Epidermal melanocyte (primary cell): ENCODE results near the gene SREBF1.

ENCODE experiments used
- DNase-seq: peaks from one replicate; pipeline ENCODE4 v3.0.0; 2011; ENCODE audit warnings: low spot score; ENCODE audit not compliant: insufficient read length

Gene SREBF1

DNA sequence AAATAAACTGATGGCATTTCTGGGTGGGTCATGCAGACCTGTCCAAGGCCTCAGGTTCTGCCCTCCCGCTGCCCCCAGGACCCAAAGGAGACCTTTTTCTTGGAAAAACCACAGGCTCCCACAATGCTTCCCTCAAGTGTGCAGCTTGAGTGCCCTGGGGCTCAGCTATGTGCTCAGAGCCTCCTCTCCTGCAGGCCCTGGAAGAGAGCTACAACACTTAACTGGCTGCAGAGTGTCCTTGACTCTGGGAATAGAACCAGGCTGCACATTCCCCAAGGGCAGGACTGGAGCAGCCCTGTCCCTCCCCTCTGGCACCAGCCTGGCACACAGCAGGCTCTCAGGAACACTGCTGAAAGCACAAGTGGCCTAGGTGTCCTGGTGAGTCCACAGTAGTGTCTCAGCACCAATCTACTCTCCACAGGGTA, 4.8 kb upstream of the SREBF1 start:
- no peak for DNase-seq

DNA sequence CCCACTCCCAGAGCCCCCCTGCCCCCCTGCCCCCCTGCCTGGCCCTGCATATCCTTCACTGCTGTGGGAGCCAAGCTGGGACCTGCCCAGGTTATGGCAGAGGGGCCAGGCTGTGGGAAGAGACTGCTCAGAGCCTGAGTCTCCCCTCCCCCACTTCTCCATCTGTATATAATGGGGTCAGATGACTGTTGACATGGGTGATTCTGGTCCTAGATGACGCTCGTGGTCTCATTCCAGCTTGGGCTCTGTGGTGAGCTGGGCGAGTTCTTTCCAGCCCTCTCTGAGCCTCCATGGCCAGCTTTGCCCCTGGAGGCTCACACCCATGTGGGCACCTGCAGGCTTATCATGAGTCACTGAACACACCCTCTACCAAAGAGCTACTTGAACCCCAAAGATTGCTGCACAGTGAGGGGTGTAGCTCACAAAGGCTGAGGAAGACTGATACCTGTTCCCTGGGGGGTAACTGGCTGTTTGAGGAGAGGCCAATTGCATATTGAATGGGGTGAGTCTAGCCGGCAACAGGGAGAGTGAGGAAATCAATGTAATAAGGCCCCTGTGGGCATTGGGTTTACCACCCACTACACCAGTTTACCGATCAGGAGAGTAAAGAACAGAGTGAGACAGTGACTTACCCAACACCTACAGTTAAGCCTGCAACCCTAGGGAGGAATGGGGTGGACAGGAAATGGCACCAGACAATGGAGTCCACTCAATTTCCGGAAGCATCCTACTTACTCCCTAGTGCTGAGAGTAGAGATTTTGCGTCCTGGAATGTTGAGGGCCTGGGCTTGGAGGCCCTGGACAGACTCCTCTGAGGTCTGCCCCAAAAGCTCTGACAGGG, 4.2 kb upstream of the SREBF1 start:
- DNase-seq, result no peak

DNA sequence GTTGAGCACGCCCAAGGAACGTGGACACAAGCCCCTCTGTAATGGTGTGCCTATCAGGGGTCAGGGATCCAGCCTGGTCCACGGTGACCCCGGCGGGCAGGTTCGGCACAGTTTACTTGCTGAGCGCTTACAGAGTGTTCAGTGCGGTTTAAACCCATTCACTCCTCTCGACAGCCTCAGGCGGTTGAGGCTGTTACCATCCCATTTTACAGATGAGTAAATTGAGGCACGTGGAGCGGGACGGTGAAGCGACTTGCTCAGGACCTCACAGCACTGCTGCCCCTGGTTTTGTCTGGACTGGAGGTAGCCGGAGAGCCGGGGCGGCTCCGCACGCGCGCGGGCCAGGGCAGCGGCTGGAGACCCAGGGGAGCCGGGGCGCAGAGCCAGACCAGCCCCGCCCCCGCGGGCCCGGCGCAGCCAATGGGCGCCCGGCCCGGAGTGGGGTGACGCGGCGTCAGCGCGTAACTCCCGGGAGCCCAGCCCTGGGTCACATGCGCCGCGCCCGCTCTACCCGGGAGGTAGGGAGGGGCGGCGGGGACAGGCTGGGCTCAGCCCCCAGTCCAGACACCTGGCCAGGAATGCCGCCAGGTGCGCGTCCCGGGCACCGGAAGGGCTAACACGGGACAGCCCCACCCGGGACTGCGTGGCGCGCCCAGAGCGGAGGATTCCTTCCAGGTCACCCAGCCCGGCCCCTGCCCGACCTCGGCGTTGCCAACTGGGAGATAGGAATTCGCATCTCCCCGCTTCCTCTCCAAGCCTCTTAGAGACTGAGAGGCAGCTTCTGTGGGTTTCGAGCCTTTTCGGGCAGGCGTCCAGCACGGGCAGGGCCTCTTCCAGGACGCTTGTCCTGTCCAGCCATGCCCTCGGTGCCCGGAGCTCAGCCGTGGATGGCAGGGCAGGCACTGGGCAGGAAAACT, 3.3 kb upstream of the SREBF1 start:
- DNase-seq, result peak; percentile 96

DNA sequence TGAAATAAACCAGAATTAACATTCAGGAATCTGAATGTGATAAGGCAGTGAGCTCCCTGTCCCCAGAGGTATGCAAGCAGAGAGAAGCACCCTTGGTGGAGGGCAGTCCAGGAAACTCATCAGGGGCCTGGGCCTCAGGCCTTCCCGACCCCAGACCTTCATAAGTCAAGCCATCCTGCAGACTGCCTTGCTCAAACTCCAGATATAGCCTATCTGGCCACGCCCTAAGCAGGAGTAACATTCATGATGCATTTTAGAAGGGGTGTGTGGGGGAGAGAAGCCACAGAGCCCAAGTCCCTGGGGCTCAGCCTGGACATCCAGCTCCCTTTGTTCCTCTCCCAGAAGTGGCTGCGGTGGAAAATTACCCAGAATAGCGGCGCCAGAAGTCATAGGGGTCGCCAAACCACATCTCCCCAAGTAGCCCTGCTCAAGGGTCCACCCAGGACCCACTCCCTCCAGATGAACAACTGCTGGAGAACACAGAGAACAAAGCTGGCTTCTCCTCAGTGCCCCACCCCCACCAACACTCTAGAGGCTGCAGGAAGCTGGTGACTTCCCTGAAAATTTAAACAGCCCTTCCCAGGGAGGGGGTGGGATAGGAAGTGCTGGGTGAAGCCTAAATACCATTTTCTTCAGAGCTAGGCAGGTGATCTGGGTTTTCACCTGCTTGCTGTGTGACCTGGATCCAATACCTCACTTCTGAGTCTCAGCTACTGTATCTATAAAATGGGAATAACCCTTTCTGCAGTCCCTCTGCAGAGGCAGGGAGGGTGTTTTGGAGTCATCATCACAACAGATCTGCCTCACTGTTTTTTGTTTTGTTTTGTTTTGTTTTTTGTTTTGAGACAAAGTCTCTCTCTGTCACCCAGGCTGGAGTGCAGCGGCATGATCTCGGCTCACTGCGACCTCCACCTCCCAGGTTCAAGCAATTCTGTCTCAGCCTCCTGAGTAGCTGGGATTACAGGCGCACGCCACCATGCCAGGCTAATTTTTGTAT, 1.5 kb upstream of the SREBF1 start:
- DNase-seq, result no peak

DNA sequence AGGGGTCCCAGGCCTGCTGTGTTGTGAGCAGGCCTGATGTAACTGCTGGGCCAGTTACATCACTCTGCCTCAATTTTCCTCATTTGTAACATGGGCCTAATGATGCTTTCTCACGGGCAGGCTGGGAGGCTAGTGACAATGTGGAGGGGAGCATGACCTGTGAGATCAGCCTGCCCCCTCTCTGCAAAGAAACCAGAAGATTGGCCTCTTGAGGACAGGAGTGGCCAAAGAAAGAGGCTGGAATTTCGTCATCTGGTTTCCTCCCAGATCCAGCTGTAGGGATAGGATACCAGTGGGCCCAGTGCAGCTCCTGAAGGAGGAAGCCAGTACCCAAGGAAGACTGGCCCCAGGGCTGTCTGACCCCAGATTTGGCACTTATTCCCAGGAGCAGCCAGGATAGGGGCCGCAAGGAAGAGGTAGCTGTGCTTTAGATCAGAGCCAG, 615 bp upstream of the SREBF1 start:
- DNase-seq, result no peak

DNA sequence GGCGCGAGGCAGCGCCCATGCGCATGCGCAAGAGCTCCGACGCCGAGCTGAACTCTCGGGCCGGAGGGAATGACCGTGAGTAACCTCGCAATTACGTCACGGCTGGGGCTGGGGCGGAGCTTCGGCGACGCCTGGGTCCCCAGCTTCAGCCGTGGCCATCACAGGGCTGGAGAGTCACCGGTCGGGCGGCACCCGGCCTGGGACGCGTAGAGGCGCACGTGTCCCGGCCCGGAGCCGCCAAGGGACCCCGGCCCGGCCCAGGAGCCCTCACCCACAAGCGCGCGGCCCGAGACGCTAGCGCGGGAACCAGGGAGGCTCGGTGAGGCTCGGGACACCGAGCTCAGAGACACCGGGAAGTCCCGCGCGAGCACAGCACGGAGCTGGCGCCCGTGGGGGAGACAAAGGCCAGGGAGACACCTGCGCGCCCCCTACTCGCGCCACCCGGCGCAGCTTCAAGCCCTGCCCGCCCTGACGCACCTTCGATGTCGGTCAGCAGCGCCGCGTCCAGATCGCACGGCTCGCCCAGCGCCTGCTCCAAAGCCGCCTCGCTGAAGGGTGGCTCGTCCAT, 452 bp downstream of the SREBF1 start:
- peak; percentile 87 for DNase-seq

DNA sequence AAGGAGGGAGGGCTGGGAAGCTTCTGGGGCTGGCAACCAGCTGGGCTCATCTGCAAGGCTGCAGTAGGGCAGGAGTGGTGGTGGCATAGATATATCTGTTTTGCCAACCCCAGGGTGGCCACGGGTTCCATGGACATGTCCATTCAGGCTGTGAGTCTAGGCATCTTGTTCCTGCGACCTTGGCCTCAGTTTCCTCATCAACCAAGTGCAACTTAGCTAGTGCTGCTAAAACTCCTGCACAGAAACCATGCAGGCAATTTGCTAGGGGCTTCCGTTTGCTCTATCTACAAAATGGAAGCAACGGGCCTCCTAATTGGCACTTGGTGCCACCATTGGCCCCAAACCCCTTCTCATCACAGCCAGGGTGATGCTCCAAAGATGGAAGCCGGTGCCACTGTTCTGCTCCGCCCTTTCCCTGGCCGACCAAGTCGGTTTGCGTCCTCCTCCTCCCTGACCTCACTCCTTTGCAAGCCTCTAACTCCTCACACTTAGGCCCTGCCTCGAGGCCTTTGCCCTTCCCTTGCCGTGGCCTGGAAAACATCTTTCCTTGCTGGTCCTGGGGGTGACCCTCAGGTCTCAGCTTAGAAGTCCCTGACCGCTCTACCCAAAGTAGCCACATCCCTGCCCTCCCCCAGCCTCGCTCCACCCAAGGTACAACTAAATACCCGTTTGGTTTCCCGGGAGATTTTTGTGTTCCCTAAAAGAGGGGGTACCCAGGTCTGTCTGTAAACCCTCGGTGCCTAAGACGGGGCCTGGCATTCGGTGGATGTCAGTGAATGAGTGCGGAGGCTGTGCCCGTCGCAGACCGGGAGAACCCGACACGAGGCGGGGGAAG, 1.2 kb downstream of the SREBF1 start:
- no peak for DNase-seq

DNA sequence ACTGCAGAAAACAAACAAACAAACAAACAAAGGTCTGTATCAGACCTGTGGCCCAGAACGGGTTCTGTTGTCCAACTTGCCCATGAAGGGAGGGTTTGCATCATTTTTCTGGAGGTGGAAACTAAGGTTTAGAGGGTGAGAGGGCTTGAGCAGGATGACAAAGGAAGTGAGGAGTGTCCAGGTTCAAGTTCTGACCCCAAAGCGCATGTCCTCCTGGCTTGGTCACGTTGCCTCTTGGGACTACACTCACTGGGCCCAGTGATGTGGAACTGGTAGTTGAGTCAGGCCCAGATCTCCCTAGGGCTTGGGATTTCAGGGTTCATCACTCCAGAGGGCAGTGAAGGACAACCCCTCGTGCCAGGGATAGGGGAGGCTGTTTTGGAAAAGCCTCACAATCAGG, 1.8 kb downstream of the SREBF1 start:
- DNase-seq, result no peak

DNA sequence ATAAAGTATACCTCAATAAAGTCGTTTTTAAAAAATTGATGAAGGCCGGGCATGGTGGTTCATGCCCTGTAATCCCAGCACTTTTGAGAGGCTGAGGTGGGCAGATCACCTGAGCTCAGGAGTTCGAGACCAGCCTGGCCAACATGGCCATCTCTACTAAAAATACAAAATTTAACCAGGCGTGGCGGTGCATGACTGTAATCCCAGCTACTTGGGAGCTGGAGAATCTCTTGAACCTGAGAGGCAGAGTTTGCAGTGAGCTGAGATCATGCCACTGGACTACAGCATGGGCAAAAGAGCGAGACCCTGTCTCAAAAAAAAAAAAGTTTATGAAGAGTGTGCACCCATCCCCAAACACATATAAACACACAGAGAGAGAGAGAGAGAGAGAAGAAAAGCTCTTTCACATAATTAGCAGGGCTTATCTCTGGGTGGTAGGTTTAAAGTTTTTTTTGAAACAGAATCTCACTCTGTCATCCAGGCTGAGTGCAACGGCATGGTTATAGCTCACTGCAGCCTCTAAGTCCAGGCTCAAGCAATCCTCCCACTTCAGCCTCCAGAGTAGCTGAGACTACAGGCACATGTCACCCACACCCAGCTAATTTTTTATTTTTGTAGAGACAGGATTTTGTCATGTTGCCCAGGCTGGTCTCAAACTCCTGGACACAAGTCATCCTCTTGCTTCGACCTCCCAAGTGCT, 3.0 kb downstream of the SREBF1 start:
- DNase-seq, result no peak

DNA sequence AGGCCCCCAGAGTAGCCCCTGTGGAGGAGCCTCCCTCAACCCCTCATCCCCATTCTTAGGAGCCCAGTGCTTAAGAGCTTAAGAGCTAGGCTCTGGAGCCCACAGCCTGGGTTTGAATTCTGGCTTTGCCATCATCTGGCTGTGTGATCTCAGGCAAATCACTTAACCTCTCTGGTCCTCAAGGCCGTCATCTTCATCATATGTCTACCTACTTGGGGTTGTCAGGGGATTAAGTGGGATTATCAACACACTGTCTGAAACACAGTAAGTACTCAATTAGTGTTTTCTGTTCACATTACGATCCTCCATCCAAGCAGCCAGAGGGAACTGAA, 4.8 kb downstream of the SREBF1 start:
- DNase-seq, result no peak

DNA sequence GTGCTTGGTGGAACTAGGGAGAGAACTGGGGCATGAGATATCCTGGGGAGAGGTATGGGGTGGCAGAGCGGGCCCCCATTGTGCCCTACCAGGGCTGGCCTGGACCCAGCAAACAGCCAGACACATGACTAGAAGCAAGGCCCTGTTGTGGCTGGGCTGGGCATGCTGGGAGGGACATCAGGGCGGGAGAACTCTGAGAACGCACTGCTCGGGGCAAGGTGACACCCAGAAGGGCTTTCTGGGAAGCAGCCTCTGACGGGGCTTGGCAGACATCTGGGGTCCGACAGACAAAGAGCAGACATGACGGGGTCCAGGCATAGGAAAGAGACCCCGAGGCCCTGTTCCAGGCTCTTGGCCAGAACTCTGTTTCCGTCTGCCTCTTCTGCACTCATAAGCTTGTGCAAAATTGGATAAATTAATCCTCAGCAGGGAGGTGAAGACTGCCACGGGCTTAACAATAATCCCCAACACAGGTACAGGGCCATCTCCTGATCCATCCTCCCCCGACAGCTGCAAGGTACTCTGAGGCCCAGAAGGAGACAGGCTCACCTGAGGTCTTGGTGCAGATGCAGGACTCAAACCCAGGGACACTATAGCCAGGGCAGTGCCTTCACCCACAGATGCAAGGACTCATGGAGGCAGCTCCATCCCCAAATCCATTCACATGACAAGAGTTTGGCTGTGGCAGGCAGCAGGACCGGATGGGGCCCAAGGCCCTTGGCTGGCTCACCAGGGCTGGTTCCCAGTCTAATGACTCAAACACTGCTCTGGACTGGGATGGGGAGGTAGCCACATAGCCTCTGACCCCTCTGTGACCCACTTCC, 5.4 kb downstream of the SREBF1 start:
- no peak for DNase-seq

DNA sequence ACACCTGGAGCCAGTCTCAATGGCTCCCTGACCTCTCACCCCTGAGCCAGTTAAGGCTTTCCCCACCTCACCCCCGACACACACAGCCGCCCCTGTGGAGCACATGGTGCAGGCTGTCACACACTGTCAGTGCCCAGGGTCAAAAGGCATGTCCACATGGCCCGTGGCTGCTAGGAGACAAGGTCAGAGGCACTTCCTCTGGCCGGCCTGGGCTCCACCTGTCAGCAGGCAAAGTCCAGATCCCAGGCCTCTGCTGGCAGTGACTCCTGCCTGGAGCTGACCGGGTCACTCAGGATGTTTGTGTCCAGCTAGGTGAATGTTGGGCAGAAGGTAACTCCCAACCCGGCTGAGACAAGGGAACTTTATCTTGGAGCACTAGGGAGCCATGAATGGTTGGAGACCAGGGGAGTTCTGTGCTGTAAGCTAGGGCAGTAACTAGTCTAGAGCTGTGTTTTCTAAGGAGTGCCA, 6.0 kb downstream of the SREBF1 start:
- DNase-seq, result no peak

DNA sequence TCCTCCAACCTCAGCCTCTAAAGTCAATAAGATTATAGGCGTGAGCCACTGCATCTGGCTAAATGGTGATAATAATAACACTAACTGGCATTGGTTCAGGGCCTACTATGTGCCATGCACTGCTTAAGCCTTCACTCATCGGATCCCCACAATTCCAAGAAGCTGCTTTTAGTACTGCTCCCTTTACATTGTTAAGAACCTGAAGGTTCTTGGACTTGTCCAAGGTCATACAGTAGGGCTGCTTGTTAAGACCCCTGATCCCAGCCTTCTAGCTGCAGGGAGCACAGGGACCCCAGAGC, 6.6 kb downstream of the SREBF1 start:
- DNase-seq, result no peak

DNA sequence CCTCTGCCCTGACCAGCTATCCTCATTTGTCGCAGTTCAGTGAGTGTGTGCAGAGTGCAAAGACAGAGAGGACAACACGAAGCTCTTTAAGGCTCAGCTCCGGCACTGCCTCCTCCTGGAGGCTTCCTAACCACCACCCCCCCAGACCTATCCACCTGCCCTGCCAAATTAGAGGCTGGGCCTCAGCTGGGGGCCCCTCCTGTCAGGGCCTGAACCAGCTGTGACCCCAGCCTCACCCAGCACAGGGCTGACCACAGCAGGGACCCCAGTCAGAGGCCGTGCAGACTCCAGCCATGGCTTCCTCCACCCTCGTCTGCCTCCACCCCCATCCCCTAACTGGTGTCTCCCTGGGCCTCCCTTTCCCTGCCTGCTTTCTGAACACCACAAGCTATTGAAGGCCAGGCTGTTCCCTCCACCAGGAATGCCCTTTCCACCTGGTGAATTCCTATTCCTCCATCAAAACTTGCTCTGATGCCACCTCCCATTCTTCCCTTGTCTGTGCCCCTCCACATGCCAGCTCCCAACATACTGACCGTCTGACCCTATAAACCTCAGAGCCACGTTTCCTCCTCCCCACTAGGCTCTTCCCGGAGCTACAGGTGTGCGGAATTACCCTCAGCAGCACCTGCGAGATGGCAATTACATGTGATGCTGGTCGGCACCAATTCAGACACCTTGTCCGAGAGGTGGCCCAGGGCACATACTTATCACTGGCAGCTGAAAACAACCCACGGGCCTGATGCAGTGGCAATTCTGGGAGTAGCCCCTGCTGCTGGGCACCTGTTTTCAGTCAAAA, 8.8 kb downstream of the SREBF1 start:
- DNase-seq, result no peak

DNA sequence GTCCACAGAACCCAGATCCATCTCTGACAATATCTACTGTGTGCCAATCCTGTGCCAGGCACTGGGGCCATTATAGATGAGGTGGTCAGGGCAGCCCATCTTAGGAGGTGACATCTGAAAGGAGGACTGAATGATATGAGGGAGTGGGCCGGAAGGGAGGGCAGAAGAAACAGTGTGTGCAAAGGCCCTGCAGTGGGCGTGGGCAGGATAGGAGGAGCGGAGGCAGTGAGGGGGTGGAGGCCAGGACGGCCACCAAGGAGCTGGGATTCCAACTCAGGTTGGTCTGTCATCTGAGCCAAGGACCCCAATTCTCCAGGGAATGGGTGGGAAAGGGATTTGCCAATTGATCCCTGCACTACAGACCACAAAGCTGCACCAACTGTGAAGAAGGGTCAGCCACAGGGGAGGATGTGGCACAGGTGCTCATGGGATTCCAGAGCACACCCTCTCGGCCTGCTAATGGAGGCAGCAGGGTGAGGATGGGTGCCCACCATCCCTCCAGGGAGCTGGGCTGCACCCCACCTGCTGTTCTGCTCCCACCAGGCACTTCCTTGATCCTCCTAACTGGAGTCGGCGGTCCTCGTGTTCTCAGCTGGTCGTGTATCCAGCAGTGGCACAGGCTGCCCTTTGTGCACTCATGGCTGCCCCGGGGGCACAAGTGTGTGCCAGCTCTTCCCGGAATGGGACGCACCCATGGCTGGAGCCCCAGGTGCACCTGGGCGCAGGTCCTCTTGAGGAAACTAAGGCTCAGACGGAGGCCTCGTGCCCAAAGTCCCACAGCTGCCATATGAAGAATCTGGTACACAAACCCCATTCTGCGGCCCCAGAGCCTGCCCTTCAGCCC, 9.6 kb downstream of the SREBF1 start:
- no peak for DNase-seq

DNA sequence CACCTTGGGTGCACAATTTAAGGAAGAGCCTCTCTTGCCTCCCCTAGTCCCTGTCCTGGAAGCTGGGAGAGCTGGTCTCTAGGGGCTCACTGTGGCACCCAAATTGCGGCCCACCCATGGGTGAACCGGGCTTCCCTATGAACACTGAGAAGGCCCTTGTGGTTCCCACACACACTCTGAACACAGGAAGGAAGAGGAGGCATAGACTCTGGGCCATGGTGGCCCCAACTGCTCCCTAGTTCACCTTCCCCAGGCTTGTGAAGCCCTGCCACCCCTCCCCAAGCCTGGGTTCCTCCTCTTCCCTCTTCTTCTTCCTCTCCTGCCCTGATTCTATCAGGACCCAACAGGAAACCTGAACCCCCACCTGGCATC, 10.5 kb downstream of the SREBF1 start:
- DNase-seq, result no peak
